ENCODE data around the gene LMBRD2.

- TF ChIP-seq, protein P1, sequence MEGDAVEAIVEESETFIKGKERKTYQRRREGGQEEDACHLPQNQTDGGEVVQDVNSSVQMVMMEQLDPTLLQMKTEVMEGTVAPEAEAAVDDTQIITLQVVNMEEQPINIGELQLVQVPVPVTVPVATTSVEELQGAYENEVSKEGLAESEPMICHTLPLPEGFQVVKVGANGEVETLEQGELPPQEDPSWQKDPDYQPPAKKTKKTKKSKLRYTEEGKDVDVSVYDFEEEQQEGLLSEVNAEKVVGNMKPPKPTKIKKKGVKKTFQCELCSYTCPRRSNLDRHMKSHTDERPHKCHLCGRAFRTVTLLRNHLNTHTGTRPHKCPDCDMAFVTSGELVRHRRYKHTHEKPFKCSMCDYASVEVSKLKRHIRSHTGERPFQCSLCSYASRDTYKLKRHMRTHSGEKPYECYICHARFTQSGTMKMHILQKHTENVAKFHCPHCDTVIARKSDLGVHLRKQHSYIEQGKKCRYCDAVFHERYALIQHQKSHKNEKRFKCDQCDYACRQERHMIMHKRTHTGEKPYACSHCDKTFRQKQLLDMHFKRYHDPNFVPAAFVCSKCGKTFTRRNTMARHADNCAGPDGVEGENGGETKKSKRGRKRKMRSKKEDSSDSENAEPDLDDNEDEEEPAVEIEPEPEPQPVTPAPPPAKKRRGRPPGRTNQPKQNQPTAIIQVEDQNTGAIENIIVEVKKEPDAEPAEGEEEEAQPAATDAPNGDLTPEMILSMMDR (IDR thresholded peaks at IDR 0.05): no peak
- TF ChIP-seq POLR2A (IDR thresholded peaks at IDR 0.05): no peak
Observed at GRCh38 chr5:36054647-36055046, 97.0 kb downstream of the LMBRD2 start.
